HG03103 (cell line): ENCODE measurements around the gene CYP2U1.
"Not testable (repeated sequence)": the region's sequence is repeated elsewhere in the genome, so short reads cannot be mapped to it uniquely, and the experiment has no call there.

Experiments
- ATAC-seq: cut with Tn5 transposase; IDR thresholded peaks from one replicate; pipeline ENCODE4 v1.9.1; 2021; ENCODE audit warnings: low read depth; ENCODE audit not compliant: unreplicated experiment

CYP2U1 gene

DNA sequence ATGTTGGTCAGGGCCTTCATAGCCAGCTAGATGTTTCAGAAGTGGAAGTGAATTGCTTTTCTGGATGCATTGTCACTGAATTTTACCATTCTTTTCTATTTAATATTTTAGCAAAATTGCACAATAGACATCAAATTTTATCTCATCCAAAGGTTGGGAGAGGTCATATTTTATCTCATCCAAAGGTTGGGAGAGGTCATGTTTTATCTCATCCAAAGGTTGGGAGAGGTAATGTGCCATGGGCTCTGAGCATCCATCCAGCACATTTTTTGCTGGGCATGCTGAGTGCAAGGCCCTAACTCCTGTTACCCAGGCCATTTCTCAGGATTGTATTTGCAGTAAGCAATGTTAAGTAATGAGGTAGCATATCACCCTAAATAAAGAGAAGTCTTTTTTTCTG is 14.7 kb upstream of the CYP2U1 start:
- ATAC-seq: no peak

DNA sequence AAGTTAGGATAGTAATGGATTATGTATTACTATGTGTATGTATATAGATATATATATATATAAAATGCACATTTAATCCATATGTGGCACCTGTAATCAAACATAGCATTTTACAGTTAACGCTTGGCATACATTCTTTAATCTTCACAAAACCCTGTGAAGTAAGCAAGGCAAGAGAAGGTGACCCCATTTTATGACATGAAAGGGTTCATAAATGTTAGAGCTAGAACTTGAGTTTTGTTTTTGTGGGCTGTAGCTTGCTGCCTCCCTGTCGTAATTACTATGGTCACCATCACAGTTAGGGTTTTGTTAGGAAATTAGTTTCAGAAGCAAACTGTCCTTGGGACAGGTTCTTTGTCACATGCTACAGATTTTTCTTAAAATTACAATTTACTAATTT is 13.8 kb upstream of the CYP2U1 start:
- no peak for ATAC-seq

DNA sequence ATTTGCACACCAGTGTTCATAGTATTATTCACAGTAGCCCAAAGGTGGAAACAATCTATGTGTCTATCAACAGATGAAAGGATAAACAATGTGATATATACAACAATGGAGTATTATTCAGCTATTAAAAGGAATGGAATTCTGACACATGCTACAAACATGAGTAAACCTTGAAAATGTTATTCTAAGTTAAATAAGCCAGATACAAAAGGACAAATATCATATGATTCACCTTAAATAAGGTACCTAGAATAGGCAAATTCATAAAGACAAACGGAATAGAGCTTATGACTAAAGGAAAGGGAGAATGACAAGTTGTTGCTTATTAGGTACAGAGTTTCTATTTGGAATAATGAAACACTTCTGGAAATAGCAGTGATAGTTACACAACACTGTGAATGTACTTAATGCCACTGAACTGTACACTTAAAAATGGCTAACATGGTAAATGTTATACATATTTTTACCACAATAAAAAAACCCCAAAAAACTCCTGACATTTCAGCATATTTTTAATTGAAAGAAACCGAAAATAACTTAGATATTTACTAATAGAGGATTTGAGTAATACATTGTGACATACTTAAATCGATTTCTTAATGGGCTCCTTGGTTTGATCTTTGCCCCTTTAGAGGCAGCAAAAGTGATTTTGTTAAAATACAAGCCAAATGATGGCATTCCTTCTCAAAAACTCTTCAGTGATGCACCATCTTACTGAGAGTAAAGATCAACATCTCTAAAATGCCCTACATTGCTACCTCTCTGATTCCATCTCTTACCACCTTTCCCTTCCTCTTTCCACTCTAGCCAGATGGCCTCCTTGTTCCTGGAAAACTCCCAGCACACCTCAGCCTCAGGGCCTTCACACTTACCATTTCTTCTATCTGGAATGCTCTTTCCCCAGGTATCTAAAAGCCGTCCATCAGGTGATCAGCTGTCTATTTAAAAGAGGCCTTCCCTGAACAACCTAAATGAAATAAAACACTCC is 8.6 kb upstream of the CYP2U1 start:
- ATAC-seq: no peak

DNA sequence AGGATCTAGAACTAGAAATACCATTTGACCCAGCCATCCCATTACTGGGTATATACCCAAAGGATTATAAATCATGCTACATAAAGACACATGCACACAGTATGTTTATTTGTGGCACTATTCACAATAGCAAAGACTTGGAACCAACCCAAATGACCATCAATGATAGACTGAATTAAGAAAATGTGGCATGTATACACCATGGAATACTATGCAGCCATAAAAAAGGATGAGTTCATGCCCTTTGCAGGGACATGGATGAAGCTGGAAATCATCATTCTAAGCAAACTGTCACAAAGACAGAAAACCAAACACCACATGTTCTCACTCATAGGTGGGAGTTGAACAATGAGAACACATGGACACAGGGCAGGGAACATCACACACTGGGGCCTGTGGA is 5.6 kb upstream of the CYP2U1 start:
- not testable (repeated sequence) for ATAC-seq

DNA sequence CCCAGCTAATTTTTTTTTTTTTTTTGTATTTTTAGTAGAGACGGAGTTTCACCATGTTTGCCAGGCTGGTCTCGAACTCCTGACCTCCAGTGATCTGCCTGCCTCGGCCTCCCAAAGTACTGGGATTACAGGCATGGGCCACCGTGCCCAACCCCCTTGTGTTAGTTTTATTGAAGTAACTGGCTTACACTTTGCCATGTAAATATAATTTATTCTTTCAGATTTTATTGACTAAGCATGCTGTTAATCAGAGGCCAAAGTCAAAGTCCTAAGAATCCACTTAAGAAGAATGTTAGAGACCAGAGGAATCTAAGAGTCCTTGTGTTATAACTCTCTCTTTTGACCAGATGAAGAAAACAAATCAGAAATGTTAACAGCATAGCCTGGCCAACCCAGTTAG is 4.5 kb upstream of the CYP2U1 start:
- not testable (repeated sequence) for ATAC-seq

DNA sequence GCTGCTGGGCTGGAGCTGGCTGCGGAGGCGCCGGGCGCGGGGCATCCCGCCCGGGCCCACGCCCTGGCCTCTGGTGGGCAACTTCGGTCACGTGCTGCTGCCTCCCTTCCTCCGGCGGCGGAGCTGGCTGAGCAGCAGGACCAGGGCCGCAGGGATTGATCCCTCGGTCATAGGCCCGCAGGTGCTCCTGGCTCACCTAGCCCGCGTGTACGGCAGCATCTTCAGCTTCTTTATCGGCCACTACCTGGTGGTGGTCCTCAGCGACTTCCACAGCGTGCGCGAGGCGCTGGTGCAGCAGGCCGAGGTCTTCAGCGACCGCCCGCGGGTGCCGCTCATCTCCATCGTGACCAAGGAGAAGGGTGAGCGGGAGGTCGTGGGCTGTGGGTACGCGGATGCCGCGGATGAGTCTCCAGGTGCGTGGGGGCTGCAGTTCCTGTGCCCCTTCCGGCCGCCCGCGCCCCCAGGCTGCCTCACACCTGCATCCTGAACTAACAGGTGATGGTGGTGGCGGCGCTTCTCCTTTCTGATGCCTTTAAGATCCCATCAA is 499 bp downstream of the CYP2U1 start:
- ATAC-seq: peak; percentile 20

DNA sequence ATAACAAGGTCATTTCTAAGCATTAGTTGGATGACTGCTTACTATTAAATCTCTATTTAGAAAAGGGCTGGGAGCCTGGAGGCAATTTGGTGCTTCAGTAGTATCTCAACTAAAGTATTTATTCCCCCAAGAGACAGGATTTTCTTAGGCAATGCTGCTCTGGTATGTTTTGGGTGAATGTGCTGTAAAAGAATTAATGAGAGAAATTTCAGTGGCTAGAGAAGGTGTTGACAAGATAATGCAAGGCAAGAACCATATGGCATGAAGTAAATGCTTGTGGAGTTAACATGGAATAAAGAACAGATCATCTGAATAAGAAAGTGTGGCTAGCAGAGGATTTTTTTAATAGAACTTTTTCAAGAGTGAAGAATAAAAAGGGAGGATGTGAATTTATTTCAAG is 3.9 kb downstream of the CYP2U1 start:
- no peak for ATAC-seq

DNA sequence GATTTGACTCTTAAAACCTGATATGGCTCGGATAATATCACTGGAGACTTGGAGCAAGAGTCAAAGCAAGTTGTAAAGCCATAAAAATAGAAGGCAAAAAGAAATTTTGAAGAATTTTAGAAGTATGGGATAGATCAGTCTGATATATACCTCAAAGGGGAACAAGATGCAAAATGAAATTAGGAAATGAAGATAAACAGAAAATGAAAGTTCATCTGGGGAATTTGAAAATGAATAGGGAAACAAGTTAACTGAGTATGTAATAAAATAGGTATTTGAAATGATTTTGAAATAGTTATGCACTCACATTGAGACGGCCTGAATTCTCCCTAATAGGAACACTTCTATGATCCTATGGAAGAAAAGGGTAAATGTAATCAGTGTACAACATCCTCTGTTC is 5.7 kb downstream of the CYP2U1 start:
- ATAC-seq: no peak

DNA sequence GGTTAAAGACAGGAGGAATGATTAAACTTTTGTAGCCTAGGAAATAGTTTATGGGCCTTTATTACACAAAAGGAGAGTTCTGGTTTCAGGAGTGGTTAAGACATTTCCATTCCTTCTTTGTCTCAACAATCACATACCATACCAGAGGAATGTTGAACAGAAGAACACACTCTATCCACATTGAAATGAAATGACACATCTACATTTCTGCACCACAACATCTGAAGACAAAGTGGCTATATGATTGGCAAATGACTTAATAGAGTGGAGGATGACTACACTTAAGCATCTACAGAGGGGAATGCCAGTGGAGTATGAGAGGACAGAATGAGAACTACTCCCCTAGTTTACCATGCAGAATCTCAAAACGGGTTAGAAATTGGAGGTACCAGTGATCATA is 8.0 kb downstream of the CYP2U1 start:
- no peak for ATAC-seq

DNA sequence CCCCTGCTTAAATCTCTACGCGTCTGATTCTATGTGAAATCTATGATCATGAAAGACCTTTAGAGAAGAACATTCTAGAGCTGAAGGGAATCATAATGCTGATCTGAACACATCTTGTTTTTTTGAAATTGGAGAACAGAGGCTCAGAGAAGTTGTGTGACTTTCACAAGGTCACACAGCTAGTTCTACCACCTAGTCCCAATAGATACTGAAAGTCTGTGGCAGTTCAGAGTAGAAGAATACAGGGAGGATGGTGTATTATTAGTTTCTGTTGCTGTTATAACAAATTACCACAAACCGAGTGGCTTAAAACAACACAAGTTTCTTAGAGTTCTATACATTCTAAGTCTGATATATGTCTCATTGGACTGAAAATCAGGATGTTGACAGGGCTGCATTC is 14.5 kb downstream of the CYP2U1 start:
- ATAC-seq: no peak

DNA sequence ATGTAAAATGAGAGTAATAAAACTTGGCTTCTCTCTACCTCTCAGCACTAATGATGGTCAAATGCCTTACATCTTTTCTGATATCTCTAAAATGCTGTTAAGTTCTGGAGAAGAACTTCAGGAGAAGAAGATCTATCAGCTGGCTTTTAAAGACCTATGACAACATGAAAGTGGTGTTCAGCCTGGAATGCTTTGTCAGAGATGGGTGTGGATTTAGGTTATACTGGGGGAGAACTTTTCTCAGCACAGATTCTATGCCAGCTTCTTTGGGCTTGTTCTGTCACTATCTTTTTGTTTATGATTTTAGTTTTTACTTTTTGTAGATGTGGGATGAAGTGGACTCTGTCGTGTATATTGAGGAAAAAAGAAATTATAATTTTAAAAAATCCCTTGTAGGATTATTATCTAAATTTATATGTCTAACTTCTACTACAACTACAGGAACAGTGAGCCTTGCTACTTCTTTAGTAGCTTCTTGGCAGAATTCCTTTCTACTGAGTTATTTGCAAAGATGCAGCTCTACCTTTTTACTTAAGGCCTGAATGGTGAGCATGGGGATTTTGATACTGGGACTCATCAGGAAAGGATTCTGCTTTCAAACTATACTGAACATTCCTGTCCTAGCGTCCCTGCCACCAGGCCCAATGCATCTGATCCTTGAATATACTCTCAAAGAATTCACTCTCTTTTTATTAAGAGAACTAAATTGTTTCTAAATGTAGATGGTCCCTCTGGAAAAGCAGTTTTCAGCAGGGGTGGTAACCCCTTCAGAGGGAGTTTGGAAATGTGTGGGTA is 19.6 kb downstream of the CYP2U1 start:
- ATAC-seq: no peak

DNA sequence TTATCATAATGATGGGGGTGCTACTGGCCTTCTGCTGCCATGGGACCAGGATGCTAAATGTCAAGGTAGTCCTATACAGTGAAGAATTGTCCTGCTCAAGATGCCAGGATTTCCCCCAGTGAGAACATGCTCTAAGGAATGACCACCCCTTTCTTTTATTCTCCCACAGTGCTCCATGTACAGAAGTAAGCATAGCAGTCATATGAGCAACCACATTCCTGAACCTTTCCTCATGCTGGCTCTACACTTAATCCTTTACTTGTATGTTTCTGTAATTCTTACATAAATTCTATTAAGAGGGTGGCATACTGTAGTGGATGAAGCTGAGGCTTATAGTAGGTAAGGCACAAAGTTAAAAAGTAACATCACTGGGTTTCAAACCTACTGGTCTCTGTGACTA is 20.2 kb downstream of the CYP2U1 start:
- ATAC-seq: no peak

DNA sequence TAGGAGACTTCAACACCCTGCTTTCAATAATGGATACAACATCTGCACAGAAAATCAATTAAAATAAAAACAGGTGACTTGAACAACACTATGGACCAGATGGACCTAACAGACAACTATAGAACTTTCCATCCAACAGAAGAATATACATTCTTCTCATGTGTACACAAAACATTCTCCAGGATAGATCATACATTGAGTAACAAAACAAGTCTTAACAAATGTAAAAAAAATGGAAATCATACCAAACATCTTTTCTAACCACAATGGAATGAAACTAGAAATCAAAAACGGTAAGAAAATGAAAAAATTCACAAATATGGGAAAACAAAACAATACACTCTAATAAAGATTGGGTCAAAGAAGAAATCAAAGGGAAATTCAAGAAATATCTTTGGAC is 24.7 kb downstream of the CYP2U1 start:
- ATAC-seq: no peak

DNA sequence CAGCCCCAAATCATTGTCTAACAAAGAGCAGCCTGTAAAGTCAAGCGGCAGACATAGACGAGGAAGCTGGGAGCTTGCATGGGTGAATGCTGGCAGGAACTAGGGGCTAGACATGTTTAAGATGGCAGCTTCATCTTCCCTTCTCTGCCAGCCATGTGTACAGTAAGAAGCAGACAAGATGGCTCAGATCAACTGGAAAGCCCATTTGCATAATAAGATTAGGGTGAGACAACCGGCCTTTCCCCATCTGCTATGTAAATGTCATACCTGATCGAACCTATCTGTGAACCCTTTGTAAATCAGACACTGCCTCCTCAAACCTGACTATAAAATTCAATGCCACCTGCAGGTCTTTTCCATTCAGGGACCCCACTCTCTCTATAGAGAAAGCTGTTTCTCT is 35.6 kb downstream of the CYP2U1 start:
- no peak for ATAC-seq

DNA sequence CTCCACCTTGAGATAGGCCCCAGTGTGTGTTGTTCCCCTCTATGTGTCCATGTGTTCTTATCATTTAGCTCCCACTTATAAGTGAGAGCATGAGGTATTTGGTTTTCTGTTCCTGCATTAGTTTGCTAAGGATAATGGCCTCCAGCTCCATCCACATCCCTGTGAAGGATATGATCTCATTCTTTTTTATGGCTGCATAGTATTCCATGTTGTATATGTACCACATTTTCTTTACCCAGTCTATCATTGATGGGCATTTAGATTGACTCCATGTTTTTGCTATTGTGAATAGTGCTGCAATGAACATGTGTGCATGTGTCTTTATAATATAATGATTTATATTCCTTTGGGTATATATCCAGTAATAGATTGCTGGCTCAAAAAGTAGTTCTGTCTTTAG is 36.2 kb downstream of the CYP2U1 start:
- ATAC-seq: not testable (repeated sequence)

DNA sequence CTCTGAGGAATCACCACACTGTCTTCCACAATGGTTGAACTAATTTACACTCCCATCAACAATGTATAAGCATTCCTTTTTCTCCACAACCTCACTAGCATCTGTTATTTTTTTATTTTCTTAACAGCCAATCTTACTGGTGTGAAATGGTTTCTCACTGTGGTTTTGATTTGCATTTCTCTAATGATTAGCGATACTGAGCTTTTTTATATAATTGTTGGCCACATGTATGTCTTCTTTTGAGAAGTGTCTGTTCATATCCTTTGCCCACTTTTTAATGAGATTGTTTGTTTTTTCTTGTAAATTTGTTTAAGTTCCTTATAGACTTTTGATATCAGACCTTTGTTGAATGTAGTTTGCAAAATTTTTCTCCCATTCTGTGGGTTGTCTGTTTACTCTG is 36.6 kb downstream of the CYP2U1 start:
- not testable (repeated sequence) for ATAC-seq

DNA sequence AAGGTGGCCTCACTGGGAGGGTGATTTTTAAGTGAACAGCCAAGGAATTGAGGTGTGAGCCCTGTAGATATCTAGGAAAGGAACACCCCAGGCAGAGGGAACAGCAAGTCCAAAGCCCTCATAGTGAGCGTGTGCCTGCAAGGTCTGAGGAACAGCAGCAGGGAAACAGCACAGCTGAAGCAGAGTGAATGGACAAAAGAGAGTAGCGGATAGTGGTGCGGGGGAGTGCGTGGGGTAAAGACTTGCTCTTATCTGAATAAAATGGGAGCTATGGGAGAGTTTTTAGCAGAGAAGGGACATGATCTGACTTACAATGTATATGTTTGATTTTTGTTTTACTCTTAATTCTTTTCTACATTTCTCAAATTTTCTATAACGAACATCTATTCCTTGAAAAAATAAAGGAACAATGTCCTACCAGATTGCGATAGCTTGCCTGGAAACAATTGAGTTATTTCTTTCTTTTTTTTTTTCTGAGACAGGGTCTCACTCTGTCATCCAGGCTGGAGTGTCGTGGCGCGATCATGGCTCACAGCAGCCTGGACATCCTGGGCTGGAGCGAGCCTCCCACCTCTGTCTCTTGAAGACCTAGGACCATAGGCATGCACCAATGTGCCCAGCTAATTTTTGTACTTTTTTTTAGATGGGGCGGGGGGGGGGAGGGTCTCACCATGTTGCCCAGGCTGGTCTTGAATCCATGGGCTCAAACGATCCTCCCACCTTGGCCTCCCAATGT is 38.9 kb downstream of the CYP2U1 start:
- no peak for ATAC-seq

DNA sequence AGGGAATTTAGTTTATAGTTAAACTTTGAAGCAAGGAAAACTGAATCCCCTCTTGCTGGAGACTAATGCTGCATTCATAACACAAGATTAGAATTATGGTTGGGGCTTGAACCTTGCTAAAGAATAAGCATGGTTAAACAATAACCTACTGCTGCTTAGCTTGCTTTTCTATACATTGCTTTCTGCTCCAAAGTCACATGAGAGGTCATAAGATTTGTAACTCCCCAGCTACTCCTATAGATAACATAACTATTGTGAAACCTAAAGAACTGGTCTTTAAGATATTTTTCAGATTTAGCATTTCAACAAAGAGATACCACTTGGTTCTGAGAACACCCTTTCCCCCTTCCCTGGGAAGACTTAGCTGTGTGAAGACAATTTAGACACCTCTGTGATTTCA is 41.3 kb downstream of the CYP2U1 start:
- ATAC-seq: no peak

DNA sequence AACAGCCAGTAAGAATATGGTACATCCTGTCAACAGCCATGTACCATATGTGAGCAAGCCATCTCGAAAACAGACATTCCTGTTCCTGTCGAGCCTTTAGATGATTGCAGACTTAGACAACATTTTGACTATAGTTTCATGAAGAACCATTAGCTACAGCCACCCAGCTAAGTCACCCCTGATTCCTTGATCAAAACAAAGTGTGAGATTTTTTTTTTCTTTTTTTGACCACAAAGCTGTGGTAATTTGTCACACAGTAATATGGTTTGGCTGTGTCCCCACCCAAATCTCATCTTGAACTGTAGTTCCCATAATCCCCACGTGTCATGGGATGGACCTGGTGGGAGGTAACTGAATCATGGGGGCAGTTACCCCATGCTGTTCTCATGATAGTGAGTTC is 43.2 kb downstream of the CYP2U1 start:
- ATAC-seq: no peak

DNA sequence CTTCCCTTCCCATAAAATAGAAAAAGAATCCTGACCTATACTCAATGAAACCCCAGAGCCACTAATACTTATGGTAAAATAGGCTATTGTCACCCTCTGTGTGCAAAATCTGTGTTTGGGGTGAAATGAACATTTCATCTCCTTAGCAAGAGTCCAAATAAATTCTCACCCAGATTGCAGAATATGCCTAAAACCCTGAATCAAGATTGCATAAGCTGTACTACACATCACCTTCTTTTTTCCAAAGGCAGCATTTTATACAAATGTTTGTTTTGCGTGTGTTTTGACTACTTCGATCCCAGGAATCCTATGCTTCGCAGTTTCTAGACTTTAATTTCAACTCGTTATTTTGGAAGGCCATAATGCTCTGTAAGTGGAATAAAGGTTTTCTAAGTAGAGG is 46.1 kb downstream of the CYP2U1 start:
- no peak for ATAC-seq
